Heart left ventricle (tissue), 13 donors: Measurements from ENCODE around the gene GADD45B.

Experiments
- CTCF ChIP-seq, 12 donors: fragments of 200-600 bp; sonication (generic) in 4 of 12; IDR thresholded peaks; one replicate each; pipeline versions ENCODE4 v1.5.0 to v1.8.0; 2018 to 2022; ENCODE audit warnings: antibody characterized with exemption in 12 of 12, mild to moderate bottlenecking in 5 of 12
- POLR2A ChIP-seq, 2 donors: fragments of 450-650 bp; IDR thresholded peaks; one replicate each; pipeline ENCODE4 v1.6.1; 2017; ENCODE audit warnings: antibody characterized with exemption in 2 of 2, mild to moderate bottlenecking in 2 of 2, moderate library complexity in 2 of 2
- donor health status: ischemic (EF 13 %, LVEDD 7.1; RV severe dilation, severe dysfunction).
- donor health status: DM: no; HTN: yes; CAD: no.
- donor health status: DM: no; HTN: no; CAD: no.
- donor health status: ischemic (EF 25% LVEDD 6.9; RV normal size, moderate dysfunction).
- donor health status: ischemic (EF 25% LVEDD 5.7; RV mildly dilated, moderate dysfunction).
- donor health status: ischemic (EF 35%, LVEDD 5.7; RV mildly dilated, moderate dysfunction).
- donor health status: nonischemic (EF 11% LVEDD 7.7; RV severe dilation, severe dysfunction).
- donor health status: DM: yes; HTN: yes; CAD: no.
- donor health status: PGD.
- donor health status: ischemic (EF 29% LVEDD 5.4; RV normal size, mild dysfunction).
- donor health status: nonischemic (EF 23%, LVEDD 6.1; RV moderate dilation, normal function).

GRCh38 chr19:2494447-2495129 lies 18.7 kb downstream of the GADD45B start:
- TF ChIP-seq CTCF (IDR thresholded peaks at IDR 0.05): no peak
- peak in 1 of 2 donors; percentile 24 for TF ChIP-seq POLR2A (IDR thresholded peaks at IDR 0.05)
